Measurements from ENCODE around the gene SNX5.

GRCh38 chr20:17969278-17969883, 787 bp upstream of the SNX5 start:
- TF ChIP-seq POLR2A (IDR thresholded peaks at IDR 0.05; ENCODE audit: extremely low read depth, insufficient read length) (no peak), CTCF (IDR thresholded peaks at IDR 0.05; ENCODE audit: low read depth, low read length) (no peak), MYC (IDR thresholded peaks at IDR 0.05; ENCODE audit: low read depth, low read length) (no peak)
